Neural cell (in vitro differentiated cells): Measurements from ENCODE around the gene SLC25A17. TPM values are rescaled to one million over a fixed set of nuclear protein-coding genes. Genes with fewer than 3 reads are reported as not detected.
"Not testable (repeated sequence)": the region's sequence is repeated elsewhere in the genome, so short reads cannot be mapped to it uniquely, and the experiment has no call there.

Experiments
- H2AFZ ChIP-seq: fragments of 200-600, 300-800 bp; sonication (generic), shearing (Covaris generic); 2 replicates; pipeline ENCODE4 v1.6.0; 2014; ENCODE audit warnings: low read depth, mild to moderate bottlenecking, antibody characterized with exemption, low read length, moderate library complexity
- H3F3A ChIP-seq: fragments of 200-600 bp; shearing (Covaris generic); 2 replicates; pipeline ENCODE4 v1.6.1; 2016; ENCODE audit warnings: mild to moderate bottlenecking, moderate library complexity, mixed read lengths, antibody characterized with exemption, low read length; ENCODE audit not compliant: insufficient read depth, poor library complexity, severe bottlenecking
- H3K27ac ChIP-seq: fragments of 200-600, 300-800 bp; sonication (generic), shearing (Covaris generic); 2 replicates; pipeline ENCODE4 v1.5.1; 2014; ENCODE audit warnings: mild to moderate bottlenecking, low read length, moderate library complexity
- H3K27me3 ChIP-seq: fragments of 300-800, 200-600 bp; sonication (generic), shearing (Covaris generic); 2 replicates; pipeline ENCODE4 v1.6.0; 2014; ENCODE audit warnings: mild to moderate bottlenecking, low read depth, low read length, moderate library complexity; ENCODE audit not compliant: insufficient read depth
- H3K36me3 ChIP-seq: fragments of 300-800, 200-600 bp; sonication (generic), shearing (Covaris generic); 2 replicates; pipeline ENCODE4 v1.5.1; 2014; ENCODE audit warnings: mild to moderate bottlenecking, antibody characterized with exemption, low read length, moderate library complexity; ENCODE audit not compliant: insufficient read depth
- H3K4me2 ChIP-seq: fragments of 300-800, 200-600 bp; sonication (generic), shearing (Covaris generic); 2 replicates; pipeline ENCODE4 v1.6.0; 2014; ENCODE audit warnings: mild to moderate bottlenecking, low read length
- H3K4me3 ChIP-seq: fragments of 300-800, 200-600 bp; sonication (generic), shearing (Covaris generic); 2 replicates; pipeline ENCODE4 v1.5.1; 2014; ENCODE audit warnings: mild to moderate bottlenecking, low read length, moderate library complexity
- H3K79me2 ChIP-seq: fragments of 200-600 bp; shearing (Covaris generic); replicated peaks from 2 replicates; pipeline ENCODE4 v1.6.0; 2014; ENCODE audit warnings: mild to moderate bottlenecking, low read length, moderate library complexity; ENCODE audit not compliant: insufficient read depth
- H3K9ac ChIP-seq: fragments of 300-800, 200-600 bp; sonication (generic), shearing (Covaris generic); 2 replicates; pipeline ENCODE4 v1.6.1; 2016; ENCODE audit warnings: mild to moderate bottlenecking, low read length, mixed read lengths
- H3K9me2 ChIP-seq: fragments of 200-600 bp; shearing (Covaris generic); 2 replicates; pipeline ENCODE4 v1.6.1; 2016; ENCODE audit warnings: mild to moderate bottlenecking, low read length, mixed read lengths; ENCODE audit not compliant: insufficient read depth
- H3K9me3 ChIP-seq: fragments of 200-600, 300-800 bp; sonication (generic), shearing (Covaris generic); 2 replicates; pipeline ENCODE4 v1.6.1; 2016; ENCODE audit warnings: mild to moderate bottlenecking, mixed run types, low read length, moderate library complexity, mixed read lengths
- H4K20me1 ChIP-seq: fragments of 200-600 bp; shearing (Covaris generic); 2 replicates; pipeline ENCODE4 v1.6.1; 2016; ENCODE audit warnings: mild to moderate bottlenecking, mixed run types; ENCODE audit not compliant: insufficient read depth
- EP300 ChIP-seq: fragments of 450-650 bp; conservative IDR thresholded peaks from 2 replicates; pipeline ENCODE4 v1.6.1; 2014; ENCODE audit warnings: antibody characterized with exemption, mild to moderate bottlenecking, moderate library complexity; ENCODE audit not compliant: poor library complexity, severe bottlenecking
- EZH2 ChIP-seq: fragments of 200-600, 300-800 bp; shearing (Covaris generic), sonication (generic); IDR thresholded peaks from 2 replicates; pipeline ENCODE4 v1.6.1; 2014; ENCODE audit warnings: antibody characterized with exemption, low read length, borderline replicate concordance, mild to moderate bottlenecking; ENCODE audit not compliant: insufficient read depth, poor library complexity, severe bottlenecking
- MXI1 ChIP-seq: fragments of 450-650 bp; conservative IDR thresholded peaks from 2 replicates; pipeline ENCODE4 v1.6.1; 2014; ENCODE audit warnings: antibody characterized with exemption, mild to moderate bottlenecking; ENCODE audit not compliant: poor library complexity, severe bottlenecking
- POLR2AphosphoS5 ChIP-seq: IDR thresholded peaks from 2 replicates; pipeline ENCODE4 v1.6.1; 2012
- RAD21 ChIP-seq: fragments of 450-650 bp; conservative IDR thresholded peaks from 2 replicates; pipeline ENCODE4 v1.6.1; 2014; ENCODE audit warnings: antibody characterized with exemption, mild to moderate bottlenecking, moderate library complexity
- REST ChIP-seq: IDR thresholded peaks from 2 replicates; pipeline ENCODE4 v1.6.1; 2012; ENCODE audit warnings: borderline replicate concordance
- SMC3 ChIP-seq: fragments of 450-650 bp; conservative IDR thresholded peaks from 2 replicates; pipeline ENCODE4 v1.6.1; 2014; ENCODE audit warnings: antibody characterized with exemption, mild to moderate bottlenecking, moderate library complexity; ENCODE audit not compliant: poor library complexity
- TAF1 ChIP-seq: IDR thresholded peaks from 2 replicates; pipeline ENCODE4 v1.6.1; 2012; ENCODE audit warnings: low read depth
- polyA minus RNA-seq: library from RNA; depleted of rRNA, polyadenylated mRNA; stranded (reverse); fragments of >200 nt; gene quantifications from 2 replicates; pipeline ENCODE4 v1.2.3, GENCODE V29; 2014
- polyA plus RNA-seq: library from polyadenylated mRNA; depleted of rRNA; stranded (reverse); fragments of >200 nt; gene quantifications from 2 replicates; pipeline ENCODE4 v1.2.3, GENCODE V29; 2014
- TF ChIP-seq, protein P1 (sequence below): fragments of 450-650 bp; IDR thresholded peaks from 2 replicates; pipeline ENCODE4 v1.5.1; 2014; ENCODE audit warnings: antibody characterized with exemption, mild to moderate bottlenecking, moderate library complexity; ENCODE audit not compliant: poor library complexity, severe bottlenecking

SLC25A17 gene
- polyA plus RNA-seq, result 47.5 and 49.3 TPM in 2 replicates
- 27.3 and 32.2 TPM in 2 replicates for polyA minus RNA-seq

GRCh38 chr22:40818747-40819598, at the start of gene SLC25A17:
SLC25A17 (minus strand) TSS chr22:40819346; CDS start chr22:40819248, 98 bp downstream.
- Histone ChIP-seq H3K27me3 (no peaks in the 10 kb centered on the region), H3K4me2 (peak within 1 kb of the TSS; percentile 91), H2AFZ (peak within 1 kb of the TSS; percentile 78), H3K79me2 (peaks cover 19% of the 10 kb centered on the region), H3K27ac (peak within 1 kb of the TSS; percentile 47), H3K4me3 (peak within 1 kb of the TSS; percentile 98), H3K9me3 (no peaks in the 10 kb centered on the region), H3F3A (no peaks in the 10 kb centered on the region), H4K20me1 (no peaks in the 10 kb centered on the region), H3K9ac (peak within 1 kb of the TSS; percentile 70), H3K9me2 (no peaks in the 10 kb centered on the region), H3K36me3 (no peaks in the 10 kb centered on the region)
- TF ChIP-seq MXI1 (peak; percentile 89), POLR2AphosphoS5 (peak; percentile 54), EP300 (no peak), EZH2 (no peak), REST (no peak), SMC3 (peak; percentile 61), RAD21 (peak; percentile 38), TAF1 (no peak)
- TF ChIP-seq, protein P1, sequence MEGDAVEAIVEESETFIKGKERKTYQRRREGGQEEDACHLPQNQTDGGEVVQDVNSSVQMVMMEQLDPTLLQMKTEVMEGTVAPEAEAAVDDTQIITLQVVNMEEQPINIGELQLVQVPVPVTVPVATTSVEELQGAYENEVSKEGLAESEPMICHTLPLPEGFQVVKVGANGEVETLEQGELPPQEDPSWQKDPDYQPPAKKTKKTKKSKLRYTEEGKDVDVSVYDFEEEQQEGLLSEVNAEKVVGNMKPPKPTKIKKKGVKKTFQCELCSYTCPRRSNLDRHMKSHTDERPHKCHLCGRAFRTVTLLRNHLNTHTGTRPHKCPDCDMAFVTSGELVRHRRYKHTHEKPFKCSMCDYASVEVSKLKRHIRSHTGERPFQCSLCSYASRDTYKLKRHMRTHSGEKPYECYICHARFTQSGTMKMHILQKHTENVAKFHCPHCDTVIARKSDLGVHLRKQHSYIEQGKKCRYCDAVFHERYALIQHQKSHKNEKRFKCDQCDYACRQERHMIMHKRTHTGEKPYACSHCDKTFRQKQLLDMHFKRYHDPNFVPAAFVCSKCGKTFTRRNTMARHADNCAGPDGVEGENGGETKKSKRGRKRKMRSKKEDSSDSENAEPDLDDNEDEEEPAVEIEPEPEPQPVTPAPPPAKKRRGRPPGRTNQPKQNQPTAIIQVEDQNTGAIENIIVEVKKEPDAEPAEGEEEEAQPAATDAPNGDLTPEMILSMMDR, result peak; percentile 69

DNA sequence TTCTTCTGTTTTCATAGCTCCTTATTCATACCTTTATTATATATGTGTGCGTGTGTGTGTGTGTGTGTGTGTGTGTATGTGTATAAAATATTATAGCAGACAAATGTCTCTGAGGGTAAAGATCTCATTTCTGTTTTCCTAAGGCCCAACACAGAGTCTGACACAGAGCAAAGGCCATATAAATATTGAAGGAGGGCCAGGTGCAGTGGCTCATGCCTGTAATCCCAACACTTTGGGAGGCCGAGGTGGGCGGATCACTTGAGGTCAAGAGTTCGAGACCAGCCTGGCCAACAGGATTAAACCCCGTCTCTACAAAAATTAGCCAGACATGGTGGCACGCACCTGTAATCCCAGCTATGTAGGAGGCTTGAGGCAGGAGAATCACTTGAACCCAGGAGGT, 49.2 kb upstream of the SLC25A17 start:
- not testable (repeated sequence) for H3K79me2 ChIP-seq

More for the DNA sequence above, 49.2 kb upstream of the SLC25A17 start:
- H2AFZ ChIP-seq, H3K27ac ChIP-seq, H3K36me3 ChIP-seq, H3K9ac ChIP-seq, H3K27me3 ChIP-seq, H3F3A ChIP-seq, H3K9me2 ChIP-seq, H4K20me1 ChIP-seq, H3K9me3 ChIP-seq, H3K4me2 ChIP-seq, H3K4me3 ChIP-seq: not testable (repeated sequence)
